ENCODE measurements around the gene FAM124B. TPM values are rescaled to one million over a fixed set of nuclear protein-coding genes. Genes with fewer than 3 reads are reported as not detected.

Gene FAM124B
- total RNA-seq, 2 experiments from 2014 or later, result not detected

- no TSS peak for BruUV-seq (replicated peaks)
- Histone ChIP-seq H3K4me2 (ENCODE audit: low read length) (no peak overlapping the region), H4K20me1 (ENCODE audit: insufficient read depth, low read length) (no peaks in the 10 kb centered on the region), H3K4me3 (ENCODE audit: low read depth, low read length, poor library complexity, severe bottlenecking) (no peak overlapping the region), H3K36me3 (ENCODE audit: insufficient read depth, low read length) (no peaks in the 10 kb centered on the region), H3K79me2 (ENCODE audit: insufficient read depth, low read depth, low read length) (no peaks in the 10 kb centered on the region), H2AFZ (ENCODE audit: low read length) (no peak overlapping the region), H3K9me2 (ENCODE audit: insufficient read depth, low read length) (no peaks in the 10 kb centered on the region), H3K4me1 (ENCODE audit: insufficient read depth, low read length, poor library complexity, severe bottlenecking) (no peaks in the 10 kb centered on the region), H3K27ac (ENCODE audit: low read depth, low read length, poor library complexity, severe bottlenecking) (no peak overlapping the region), H3K9me3 (ENCODE audit: low read length) (no peaks in the 10 kb centered on the region)
- DNase-seq (ENCODE audit: low spot score), result no peak
- TF ChIP-seq CTCF (conservative IDR thresholded peaks at IDR 0.05; ENCODE audit: low read length) (0 out of 2 replicates have a peak, but pooled peaks have one; percentile 19), EZH2phosphoT487 (IDR thresholded peaks at IDR 0.05; ENCODE audit: borderline replicate concordance, low read depth, low read length) (no peak)
- intact Hi-C loops (cut with micrococcal nuclease; ENCODE audit: unreplicated experiment), result no loop called here
- CTCF ChIA-PET (ENCODE audit: unreplicated experiment), result no interaction called here
- POLR2A ChIA-PET, result no interaction called here
These were observed 38.6 kb downstream of the FAM124B start for GRCh38 chr2:224363281-224363680.

GRCh38 chr2:224362094-224362493 lies 39.8 kb downstream of the FAM124B start:
- BruUV-seq (replicated peaks), result no TSS peak
- intact Hi-C loops (cut with micrococcal nuclease; ENCODE audit: unreplicated experiment), result no loop called here

More at GRCh38 chr2:224362094-224362493, 39.8 kb downstream of the FAM124B start:
- no peaks in the 10 kb centered on the region for H4K20me1 ChIP-seq (ENCODE audit: insufficient read depth, low read length)
- DNase-seq (ENCODE audit: low spot score), result no peak
- no peaks in the 10 kb centered on the region for H3K9me2 ChIP-seq (ENCODE audit: insufficient read depth, low read length)
- H3K4me2 ChIP-seq (ENCODE audit: low read length), result no peak overlapping the region
- no peaks in the 10 kb centered on the region for H3K9me3 ChIP-seq (ENCODE audit: low read length)
- no peaks in the 10 kb centered on the region for H3K36me3 ChIP-seq (ENCODE audit: insufficient read depth, low read length)
- no peak overlapping the region for H3K27ac ChIP-seq (ENCODE audit: low read depth, low read length, poor library complexity, severe bottlenecking)
- CTCF ChIA-PET (ENCODE audit: unreplicated experiment), result no interaction called here
- H3K4me1 ChIP-seq (ENCODE audit: insufficient read depth, low read length, poor library complexity, severe bottlenecking), result peaks cover 8% of the 10 kb centered on the region
- no peak overlapping the region for H2AFZ ChIP-seq (ENCODE audit: low read length)
- H3K79me2 ChIP-seq (ENCODE audit: insufficient read depth, low read depth, low read length), result no peaks in the 10 kb centered on the region
- no peak for TF ChIP-seq CTCF (conservative IDR thresholded peaks at IDR 0.05; ENCODE audit: low read length)
- no peak for TF ChIP-seq EZH2phosphoT487 (IDR thresholded peaks at IDR 0.05; ENCODE audit: borderline replicate concordance, low read depth, low read length)
- POLR2A ChIA-PET, result interaction anchor here (0.7 kb wide), 1 partner anchor 681 kb away, joined by 4 read pairs; no protein-coding TSS in a partner anchor
- no peak overlapping the region for H3K4me3 ChIP-seq (ENCODE audit: low read depth, low read length, poor library complexity, severe bottlenecking)

Data from OCI-LY7 (cell line).